GM10847 (cell line): ENCODE measurements around the gene TLN1.

Experiments
- POLR2A ChIP-seq: IDR thresholded peaks from 2 replicates; pipeline ENCODE4 v1.6.1; 2011; ENCODE audit not compliant: insufficient read length; ENCODE audit errors: extremely low read depth

TLN1 gene

DNA sequence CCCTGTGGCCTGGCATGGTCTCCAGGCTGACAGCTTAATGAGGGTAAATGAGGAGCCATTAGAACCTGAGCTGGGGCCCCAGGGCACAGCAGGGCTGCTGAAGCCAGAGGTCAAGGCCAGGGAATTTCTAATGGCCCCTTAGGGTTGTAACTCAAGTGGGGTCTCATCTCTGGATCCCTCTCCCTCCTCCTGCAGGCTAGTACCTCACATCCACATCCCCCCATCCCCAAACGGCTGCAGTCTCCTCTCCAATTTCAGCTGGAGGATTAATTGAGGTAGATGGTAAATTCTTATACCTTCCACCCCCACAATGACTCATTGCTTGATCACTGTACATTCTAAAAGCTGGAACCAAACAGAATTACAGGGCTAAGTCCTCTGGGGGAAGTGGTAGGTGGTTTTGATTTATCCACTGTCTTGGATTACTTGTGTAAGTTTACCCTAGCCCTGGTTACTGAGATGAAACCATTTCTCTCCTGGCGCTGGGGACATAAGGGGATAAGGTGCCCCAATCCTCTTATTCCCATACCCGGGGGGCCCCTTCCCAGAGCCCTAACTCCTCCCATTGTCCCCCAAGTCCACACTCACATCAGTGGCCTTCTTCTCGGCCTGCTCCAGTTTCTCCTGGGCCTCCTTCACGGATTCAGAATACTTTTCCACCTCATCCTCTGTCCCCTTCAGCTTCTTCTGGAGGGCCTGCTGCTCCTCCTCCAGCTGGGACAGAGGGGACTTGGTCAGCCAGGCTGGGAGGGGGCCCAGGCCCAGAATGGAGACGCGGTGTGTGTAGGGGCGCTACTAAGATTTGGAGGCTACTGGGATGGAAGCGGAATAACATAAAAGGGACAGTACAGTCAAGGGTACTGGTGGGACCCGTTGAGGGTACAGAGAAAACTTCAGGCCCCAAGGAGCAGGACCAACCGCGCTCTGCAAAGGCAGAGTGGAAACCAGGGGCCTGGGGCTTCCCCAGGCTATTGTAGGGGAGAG, 43.1 kb downstream of the TLN1 start:
- TF ChIP-seq POLR2A, result no peak

DNA sequence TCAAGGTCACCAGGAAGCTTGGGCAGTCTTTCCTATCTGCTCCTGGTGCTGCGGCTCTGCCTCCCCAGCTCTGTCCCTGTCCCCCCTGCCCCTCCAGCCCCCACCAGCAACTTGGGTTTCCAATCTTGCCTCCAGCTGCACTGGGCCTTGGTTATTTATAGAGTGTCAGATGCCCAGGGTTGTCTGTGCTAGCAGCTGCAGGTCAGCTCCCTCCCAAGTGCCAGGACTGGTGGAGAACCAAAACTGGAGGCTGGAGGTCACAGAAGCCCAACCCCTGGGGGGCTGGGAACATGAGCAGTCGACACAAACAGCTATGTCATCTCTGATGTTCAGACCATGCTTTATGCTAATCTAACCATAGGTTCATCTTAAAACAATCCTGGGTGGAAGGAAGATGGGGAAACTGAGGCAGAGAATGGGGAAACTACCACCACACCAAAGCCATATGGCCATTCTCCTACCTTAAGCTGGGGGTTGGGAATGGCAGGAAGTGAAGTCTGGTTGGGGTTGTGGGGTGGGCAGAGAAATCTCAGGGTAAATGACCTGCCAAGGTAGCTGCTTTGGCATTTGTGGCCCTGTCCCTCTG, 43.9 kb downstream of the TLN1 start:
- TF ChIP-seq POLR2A, result no peak

DNA sequence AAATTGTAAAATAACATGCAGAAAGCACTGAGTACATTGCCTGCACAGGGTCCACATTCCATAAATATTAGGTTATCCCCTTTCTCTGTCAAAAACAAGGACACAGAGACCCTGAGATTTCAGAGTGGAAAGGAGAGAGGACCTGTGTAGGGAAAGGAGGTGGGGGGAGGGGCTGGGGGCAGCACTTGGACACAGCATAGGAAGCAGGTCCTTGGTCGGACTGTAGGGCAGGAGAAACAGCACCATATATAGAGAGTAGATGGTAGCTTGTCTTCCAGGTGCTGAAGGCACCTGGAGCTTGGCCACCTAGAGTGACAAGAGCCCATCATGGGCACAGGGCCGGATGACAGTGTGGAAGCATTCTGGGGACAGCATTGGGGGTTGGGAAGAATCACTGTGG, 44.7 kb downstream of the TLN1 start:
- TF ChIP-seq POLR2A, result no peak

DNA sequence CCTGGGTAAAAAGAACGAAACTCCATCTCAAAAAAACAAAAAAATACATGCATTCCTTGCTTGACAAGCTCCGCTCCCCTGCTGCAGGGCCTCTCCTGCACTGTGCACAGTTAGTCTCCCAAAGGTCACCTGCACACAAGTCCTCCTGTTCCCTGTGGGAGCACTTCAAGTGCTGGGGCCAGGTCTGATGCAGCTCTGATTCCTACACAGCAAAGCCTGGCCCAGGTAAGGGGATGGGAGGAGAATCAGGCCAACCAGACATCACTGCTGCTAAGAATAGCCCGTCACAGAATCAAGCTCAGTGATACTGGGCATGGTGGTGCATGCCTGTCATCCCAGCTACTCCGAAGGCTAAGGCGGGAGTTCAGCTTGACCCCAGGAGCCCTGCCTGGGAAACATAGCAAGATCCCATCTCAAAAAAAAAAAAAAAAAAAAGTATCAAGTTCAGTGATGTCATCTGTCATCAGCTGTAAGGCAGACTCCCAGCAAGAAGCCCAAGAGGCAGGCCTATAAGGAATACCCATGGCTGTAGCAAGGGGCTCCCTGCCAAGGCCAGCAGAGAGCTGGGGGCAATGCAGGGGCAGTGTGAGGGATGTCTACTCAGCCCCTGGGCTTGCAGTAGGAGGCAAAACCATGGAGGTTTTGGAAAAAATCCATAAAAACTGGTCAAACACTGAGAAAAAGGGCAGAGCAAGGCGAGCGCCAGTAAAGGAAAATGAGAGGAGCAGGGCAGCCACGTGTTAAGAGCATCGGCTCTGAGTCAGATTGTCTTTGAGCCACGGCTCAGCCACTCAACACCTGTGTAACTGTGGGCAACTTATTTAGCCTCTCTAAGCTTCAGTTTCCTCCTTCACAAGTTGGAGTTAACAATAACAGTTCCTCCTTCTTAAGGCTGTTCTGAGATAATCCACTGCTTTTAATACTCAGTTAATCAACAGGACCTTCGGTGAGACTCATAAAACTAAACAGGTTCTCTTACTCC, 45.5 kb downstream of the TLN1 start:
- no peak for TF ChIP-seq POLR2A

DNA sequence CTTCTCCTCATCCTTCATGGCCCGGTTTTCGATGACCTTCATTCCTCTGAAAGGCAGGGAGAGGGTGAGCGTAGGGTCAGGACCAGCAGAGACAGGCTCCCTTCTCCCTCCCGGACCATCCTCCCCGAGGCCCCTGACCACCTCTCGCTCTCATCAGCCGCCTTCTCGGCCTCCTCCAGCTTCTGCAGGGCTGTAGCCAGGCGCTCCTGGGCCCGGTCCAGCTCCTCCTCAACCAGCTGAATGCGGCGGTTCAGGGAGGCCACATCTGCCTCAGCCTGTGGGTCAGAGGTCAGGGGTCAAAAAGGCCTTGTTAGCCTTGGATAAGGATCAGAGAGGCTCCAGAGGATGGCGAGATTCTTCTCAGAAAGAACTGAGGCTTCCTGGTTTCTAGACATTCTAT, 46.5 kb downstream of the TLN1 start:
- TF ChIP-seq POLR2A, result no peak

DNA sequence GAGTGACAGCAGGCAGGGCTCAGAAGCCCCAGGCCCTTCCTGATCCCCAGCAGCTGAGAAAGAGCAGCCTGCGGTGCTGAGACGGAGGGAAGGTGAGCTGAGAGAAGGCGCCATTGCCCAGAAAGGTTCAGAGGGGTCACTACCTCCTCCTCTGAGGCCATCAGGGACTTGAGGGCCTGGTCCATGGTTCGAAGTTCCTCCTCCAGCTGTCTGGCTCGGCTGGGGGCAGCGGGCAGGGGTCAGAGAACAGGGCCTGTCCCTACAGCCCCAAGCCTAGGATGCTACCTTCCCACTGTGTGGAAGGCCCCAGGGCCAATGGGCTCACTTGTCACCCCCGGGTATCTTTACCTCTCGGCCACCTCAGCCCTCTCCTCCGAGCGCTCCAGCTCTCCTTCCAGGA, 47.1 kb downstream of the TLN1 start:
- TF ChIP-seq POLR2A, result no peak

DNA sequence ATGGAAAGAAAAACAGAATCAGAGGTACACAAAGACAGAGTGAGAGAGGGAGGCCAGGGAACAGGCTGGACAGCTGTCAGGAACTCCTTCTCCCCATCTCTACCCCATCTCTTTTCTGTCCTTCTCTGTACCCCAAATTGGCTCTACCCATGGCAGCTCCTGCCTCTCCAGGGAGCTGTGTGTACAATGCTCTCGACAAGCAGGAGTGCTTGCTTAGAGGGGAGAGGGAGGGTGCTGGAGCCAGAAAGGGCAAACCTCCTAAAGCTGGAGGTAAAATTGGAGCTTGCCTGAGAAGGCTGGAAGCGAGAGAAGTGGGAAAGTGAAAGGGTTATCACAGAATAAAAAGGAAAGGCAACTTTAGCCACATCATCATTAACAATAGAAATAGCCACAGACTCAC, 48.7 kb downstream of the TLN1 start:
- no peak for TF ChIP-seq POLR2A

DNA sequence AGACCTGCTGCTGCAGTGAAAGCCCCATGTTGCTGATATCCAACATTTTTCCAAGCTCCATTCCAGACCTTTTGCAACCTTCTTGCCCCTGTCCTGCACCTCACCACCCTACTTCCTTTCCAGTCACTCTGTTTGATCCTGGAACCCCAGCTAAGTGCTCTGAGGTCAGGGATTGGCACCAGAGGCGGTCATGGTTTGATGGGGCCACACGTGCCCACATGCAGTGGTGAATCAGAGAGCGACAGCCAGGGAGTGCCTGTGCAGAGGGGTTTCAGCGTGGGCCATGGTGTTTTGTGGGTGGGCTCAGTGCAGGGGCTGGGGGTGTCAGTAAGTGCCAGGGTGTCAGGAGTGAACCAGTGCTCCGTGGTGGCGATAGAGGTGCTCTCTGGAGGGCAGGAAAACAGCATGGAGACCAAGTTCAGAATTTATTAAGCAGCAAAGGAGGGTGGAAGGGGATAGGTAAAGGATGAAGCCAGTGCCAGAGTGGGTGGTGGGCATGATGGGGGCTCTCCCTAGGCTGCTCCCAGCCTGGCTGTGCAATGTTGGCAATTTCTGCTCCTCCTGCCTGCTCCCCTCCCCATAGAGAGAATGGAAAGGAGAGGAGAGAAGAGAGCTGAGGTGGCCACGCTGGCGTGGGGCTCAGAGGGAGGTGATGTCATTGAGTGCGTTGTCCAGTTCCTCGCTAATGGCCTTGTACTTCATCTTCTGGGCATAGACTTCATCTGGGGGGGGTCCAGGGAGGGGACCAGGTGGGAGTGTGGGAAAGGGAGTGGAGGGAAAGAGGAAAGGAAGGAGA, 49.3 kb downstream of the TLN1 start:
- no peak for TF ChIP-seq POLR2A

DNA sequence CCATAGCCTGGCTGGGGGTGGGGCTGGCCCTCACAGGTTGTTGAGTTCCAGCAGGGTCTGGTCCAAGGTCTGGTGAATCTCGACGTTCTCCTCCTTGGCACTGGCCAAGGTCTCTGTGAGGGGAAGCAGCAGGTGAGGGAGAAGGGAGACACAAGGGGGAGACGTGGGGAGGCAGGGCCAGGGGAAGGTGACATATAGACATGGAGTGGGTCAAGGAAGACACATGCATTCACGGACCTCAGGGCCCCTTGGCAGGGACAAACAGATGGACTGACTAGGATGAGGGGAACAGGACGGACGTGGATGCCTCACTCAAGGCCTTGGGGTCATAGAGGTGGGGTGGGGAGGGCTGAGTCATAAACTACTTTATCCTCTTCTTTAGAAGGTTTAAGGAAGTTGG, 49.9 kb downstream of the TLN1 start:
- TF ChIP-seq POLR2A, result no peak

DNA sequence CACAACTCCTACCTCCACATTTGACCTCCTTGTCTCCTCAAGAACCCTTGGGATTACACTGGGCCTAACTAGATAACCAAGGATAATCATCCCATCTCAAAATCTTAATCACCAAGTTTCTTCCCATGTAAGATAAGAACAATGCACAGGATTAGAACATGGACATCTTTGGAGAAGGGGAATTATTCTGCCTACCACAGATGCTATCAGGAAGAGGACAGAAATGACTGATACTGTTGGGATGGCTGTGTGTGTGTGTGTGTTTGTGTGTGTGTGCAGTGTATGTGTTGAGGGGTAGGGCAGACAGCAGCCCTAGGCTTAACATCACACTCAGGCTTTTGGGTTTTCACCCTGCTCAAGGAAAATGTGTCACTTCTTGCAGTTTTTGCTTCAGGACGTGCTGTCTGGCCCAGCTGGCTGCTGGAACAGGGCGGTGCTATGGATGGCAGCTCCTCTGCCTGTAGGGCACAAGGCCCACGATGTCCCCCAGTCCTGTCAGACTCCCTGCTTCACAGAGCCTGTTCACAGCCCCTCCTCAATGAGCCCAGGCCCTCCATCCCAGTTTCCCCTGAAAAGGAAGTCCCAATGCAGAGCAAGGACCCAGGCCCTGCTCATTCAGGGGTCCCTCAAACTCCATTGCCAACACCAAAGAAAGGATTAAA, 50.5 kb downstream of the TLN1 start:
- no peak for TF ChIP-seq POLR2A

DNA sequence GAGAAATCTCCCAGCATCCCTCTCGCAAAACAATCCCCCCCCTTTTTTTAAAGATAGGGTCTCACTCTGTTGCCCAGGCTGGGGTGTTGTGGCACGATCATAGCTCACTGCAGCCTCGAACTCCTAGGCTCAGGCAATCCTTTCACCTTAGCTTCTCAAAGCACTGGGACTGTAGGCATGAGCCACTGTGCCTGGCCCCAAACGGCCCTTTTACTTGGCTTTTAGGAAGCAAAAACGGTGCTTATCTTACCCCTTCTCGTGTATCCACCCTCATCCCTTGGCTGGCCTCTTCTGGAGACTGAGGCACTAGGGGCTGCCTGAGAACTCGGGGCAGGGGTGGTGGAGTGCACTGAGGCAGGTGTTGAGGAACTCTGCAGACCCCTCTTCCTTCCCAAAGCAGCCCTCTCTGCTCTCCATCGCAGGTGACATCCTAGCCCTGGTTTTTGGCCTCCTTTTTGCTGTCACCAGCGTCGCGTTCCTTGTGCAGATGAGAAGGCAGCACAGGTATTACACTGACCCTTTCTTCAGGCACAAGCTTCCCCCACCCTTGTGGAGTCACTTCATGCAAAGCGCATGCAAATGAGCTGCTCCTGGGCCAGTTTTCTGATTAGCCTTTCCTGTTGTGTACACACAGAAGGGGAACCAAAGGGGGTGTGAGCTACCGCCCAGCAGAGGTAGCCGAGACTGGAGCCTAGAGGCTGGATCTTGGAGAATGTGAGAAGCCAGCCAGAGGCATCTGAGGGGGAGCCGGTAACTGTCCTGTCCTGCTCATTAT, 51.5 kb downstream of the TLN1 start:
- no peak for TF ChIP-seq POLR2A

DNA sequence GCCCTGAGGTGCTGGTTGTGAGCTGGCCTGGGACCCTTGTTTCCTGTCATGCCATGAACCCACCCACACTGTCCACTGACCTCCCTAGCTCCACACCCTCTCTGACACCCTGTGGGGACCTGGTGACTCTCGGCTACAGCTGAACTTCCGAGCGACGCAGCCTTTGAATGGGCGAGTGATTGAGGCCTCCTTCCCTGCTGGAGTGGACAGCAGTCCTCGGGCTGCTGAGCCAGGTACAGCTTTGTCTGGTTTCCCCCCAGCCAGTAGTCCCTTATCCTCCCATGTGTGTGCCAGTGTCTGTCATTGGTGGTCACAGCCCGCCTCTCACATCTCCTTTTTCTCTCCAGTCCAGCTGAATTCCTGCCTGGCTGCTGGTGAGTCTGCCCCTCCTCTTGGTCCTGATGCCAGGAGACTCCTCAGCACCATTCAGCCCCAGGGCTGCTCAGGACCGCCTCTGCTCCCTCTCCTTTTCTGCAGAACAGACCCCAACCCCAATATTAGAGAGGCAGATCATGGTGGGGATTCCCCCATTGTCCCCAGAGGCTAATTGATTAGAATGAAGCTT, 52.1 kb downstream of the TLN1 start:
- no peak for TF ChIP-seq POLR2A

DNA sequence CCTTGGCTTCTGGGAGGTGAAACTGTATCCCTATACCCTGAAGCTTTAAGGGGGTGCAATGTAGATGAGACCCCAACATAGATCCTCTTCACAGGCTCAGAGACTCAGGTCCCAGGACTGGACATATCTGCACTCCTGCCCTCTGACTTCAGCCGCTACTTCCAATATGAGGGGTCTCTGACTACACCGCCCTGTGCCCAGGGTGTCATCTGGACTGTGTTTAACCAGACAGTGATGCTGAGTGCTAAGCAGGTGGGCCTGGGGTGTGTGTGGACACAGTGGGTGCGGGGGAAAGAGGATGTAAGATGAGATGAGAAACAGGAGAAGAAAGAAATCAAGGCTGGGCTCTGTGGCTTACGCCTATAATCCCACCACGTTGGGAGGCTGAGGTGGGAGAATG, 52.9 kb downstream of the TLN1 start:
- TF ChIP-seq POLR2A, result no peak
